Activated T-cell treated with anti-CD3 and anti-CD28 coated beads, Interleukin-2, amount 50 U/mL, for 72 hours (primary cell): ENCODE results near the gene OR4C45. TPM values are rescaled to one million over a fixed set of nuclear protein-coding genes. Genes with fewer than 3 reads are reported as not detected.
"Not testable (repeated sequence)": the region's sequence is repeated elsewhere in the genome, so short reads cannot be mapped to it uniquely, and the experiment has no call there.

Experiments
- ATAC-seq, 2 donors: fragments of 150-1000 bp; cut with Tn5 transposase; replicated peaks in 1 of 2; 2 replicates each; pipeline ENCODE4 v1.10.0; 2021; ENCODE audit warnings: moderate library complexity in 2 of 2, mild to moderate bottlenecking in 1 of 2
- DNase-seq, 2 donors: peaks; one replicate each; pipeline ENCODE4 v3.0.0; 2021 to 2022; ENCODE audit warnings: mixed read lengths in 1 of 2
- H3K27ac Mint-ChIP-seq: one replicate; pipeline ENCODE4 v1.8.0; 2022; ENCODE audit warnings: mild to moderate bottlenecking, moderate library complexity, mixed read lengths
- H3K27me3 Mint-ChIP-seq: one replicate; pipeline ENCODE4 v1.8.0; 2022; ENCODE audit warnings: low read depth, mixed read lengths
- H3K36me3 Mint-ChIP-seq, 2 donors: one replicate each; pipeline ENCODE4 v1.8.0; 2022; ENCODE audit warnings: mixed read lengths in 2 of 2, mild to moderate bottlenecking in 1 of 2; ENCODE audit not compliant: insufficient read depth in 2 of 2
- H3K4me1 Mint-ChIP-seq: one replicate; pipeline ENCODE4 v1.8.0; 2022; ENCODE audit warnings: low read depth, mixed read lengths
- H3K4me3 Mint-ChIP-seq, 2 donors: one replicate each; pipeline ENCODE4 v1.8.0; 2022; ENCODE audit warnings: mild to moderate bottlenecking in 2 of 2, mixed read lengths in 2 of 2, moderate library complexity in 2 of 2
- H3K9me3 Mint-ChIP-seq, 2 donors: one replicate each; pipeline ENCODE4 v1.8.0; 2022; ENCODE audit warnings: mixed read lengths in 2 of 2
- total RNA-seq, 2 donors: library from RNA; stranded (reverse); gene quantifications; one replicate each; pipeline ENCODE4 v1.2.3, GENCODE V29; 2022

The OR4C45 gene
- total RNA-seq = not detected

GRCh38 chr11:50032574-50032973, at the start of gene OR4C45:
Gene OR4C45 (plus strand): TSS chr11:50032874.
- H3K27ac Mint-ChIP-seq = no peak within 1 kb of the TSS
- H3K4me1 Mint-ChIP-seq = no peaks in the 10 kb centered on the region
- H3K9me3 Mint-ChIP-seq = peaks cover 5 to 6% of the 10 kb centered on the region in 2 donors
- ATAC-seq = no peak
- H3K4me3 Mint-ChIP-seq = no peak within 1 kb of the TSS
- no peak for DNase-seq
- peaks cover 0 to 3% of the 10 kb centered on the region in 2 donors for H3K36me3 Mint-ChIP-seq
- H3K27me3 Mint-ChIP-seq = no peaks in the 10 kb centered on the region

- peaks cover 0 to 2% of the 10 kb centered on the region in 2 donors for H3K9me3 Mint-ChIP-seq
- ATAC-seq (no peak), DNase-seq (peak; percentile 43 to 52)
- no peaks in the 10 kb centered on the region for H3K36me3 Mint-ChIP-seq
- no peak overlapping the region for H3K27ac Mint-ChIP-seq
- no peaks in the 10 kb centered on the region for H3K27me3 Mint-ChIP-seq
- H3K4me3 Mint-ChIP-seq = no peak overlapping the region
- H3K4me1 Mint-ChIP-seq = no peaks in the 10 kb centered on the region
Measured at GRCh38 chr11:49995565-49995964, 37.1 kb upstream of the OR4C45 start.

GRCh38 chr11:50030193-50030592, 2.5 kb upstream of the OR4C45 start:
- H3K27ac Mint-ChIP-seq = no peak overlapping the region
- no peak overlapping the region for H3K4me3 Mint-ChIP-seq
- DNase-seq = no peak
- H3K9me3 Mint-ChIP-seq = peaks cover 10% of the 10 kb centered on the region in 2 donors
- no peaks in the 10 kb centered on the region for H3K4me1 Mint-ChIP-seq
- no peak for ATAC-seq
- no peaks in the 10 kb centered on the region for H3K27me3 Mint-ChIP-seq
- peaks cover 0 to 3% of the 10 kb centered on the region in 2 donors for H3K36me3 Mint-ChIP-seq

- H3K4me3 Mint-ChIP-seq, DNase-seq, H3K9me3 Mint-ChIP-seq, H3K27ac Mint-ChIP-seq, H3K36me3 Mint-ChIP-seq, ATAC-seq, H3K27me3 Mint-ChIP-seq, H3K4me1 Mint-ChIP-seq: not testable (repeated sequence)
Measured at GRCh38 chr11:50036239-50036638, 3.6 kb downstream of the OR4C45 start.

- DNase-seq = no peak
- Mint-ChIP-seq H3K9me3 (peaks cover 6% of the 10 kb centered on the region in 2 donors), H3K4me1 (no peaks in the 10 kb centered on the region)
Measured at GRCh38 chr11:50037251-50037650, 4.6 kb downstream of the OR4C45 start.

GRCh38 chr11:50044647-50045046, 12.0 kb downstream of the OR4C45 start:
- Mint-ChIP-seq H3K4me1 (no peaks in the 10 kb centered on the region), H3K36me3 (peaks cover 0 to 1% of the 10 kb centered on the region in 2 donors), H3K27me3 (no peaks in the 10 kb centered on the region), H3K4me3 (no peak overlapping the region), H3K27ac (no peak overlapping the region), H3K9me3 (peaks cover 6% of the 10 kb centered on the region in 2 donors)
- DNase-seq (no peak), ATAC-seq (no peak)

More at GRCh38 chr11:50037251-50037650, 4.6 kb downstream of the OR4C45 start:
- H3K27ac Mint-ChIP-seq = no peak overlapping the region
- H3K36me3 Mint-ChIP-seq = peaks cover 1 to 4% of the 10 kb centered on the region in 2 donors
- no peak overlapping the region for H3K4me3 Mint-ChIP-seq
- no peak for ATAC-seq
- H3K27me3 Mint-ChIP-seq = no peaks in the 10 kb centered on the region

- H3K36me3 Mint-ChIP-seq, H3K4me1 Mint-ChIP-seq, H3K27ac Mint-ChIP-seq, H3K27me3 Mint-ChIP-seq, H3K4me3 Mint-ChIP-seq, H3K9me3 Mint-ChIP-seq, DNase-seq, ATAC-seq: not testable (repeated sequence)
Measured at GRCh38 chr11:50063056-50063455, 30.4 kb downstream of the OR4C45 start.

- Mint-ChIP-seq H3K27ac (no peak overlapping the region), H3K9me3 (peaks cover 11 to 14% of the 10 kb centered on the region in 2 donors), H3K27me3 (no peaks in the 10 kb centered on the region), H3K4me3 (no peak overlapping the region), H3K4me1 (no peaks in the 10 kb centered on the region), H3K36me3 (peaks cover 3 to 26% of the 10 kb centered on the region in 2 donors)
- DNase-seq (no peak), ATAC-seq (no peak)
Measured at GRCh38 chr11:50070389-50070788, 37.7 kb downstream of the OR4C45 start.

- Mint-ChIP-seq H3K4me1 (no peaks in the 10 kb centered on the region), H3K4me3 (no peak overlapping the region), H3K36me3 (peaks cover 3 to 30% of the 10 kb centered on the region in 2 donors), H3K27me3 (no peaks in the 10 kb centered on the region), H3K9me3 (peaks cover 9 to 18% of the 10 kb centered on the region in 2 donors), H3K27ac (no peak overlapping the region)
- ATAC-seq (no peak), DNase-seq (no peak)
Measured at GRCh38 chr11:50071584-50072225, 39.0 kb downstream of the OR4C45 start.

- no peak overlapping the region for H3K27ac Mint-ChIP-seq
- ATAC-seq = no peak
- peaks cover 13 to 21% of the 10 kb centered on the region in 2 donors for H3K9me3 Mint-ChIP-seq
- H3K4me3 Mint-ChIP-seq = no peak overlapping the region
- DNase-seq = no peak
- H3K4me1 Mint-ChIP-seq = no peaks in the 10 kb centered on the region
- H3K27me3 Mint-ChIP-seq = no peaks in the 10 kb centered on the region
- peaks cover 3 to 30% of the 10 kb centered on the region in 2 donors for H3K36me3 Mint-ChIP-seq
Measured at GRCh38 chr11:50072226-50073112, 39.8 kb downstream of the OR4C45 start.

GRCh38 chr11:50073113-50074105, 40.7 kb downstream of the OR4C45 start:
- no peaks in the 10 kb centered on the region for H3K27me3 Mint-ChIP-seq
- no peak for ATAC-seq
- H3K4me3 Mint-ChIP-seq = no peak overlapping the region
- H3K9me3 Mint-ChIP-seq = peaks cover 14 to 22% of the 10 kb centered on the region in 2 donors
- no peaks in the 10 kb centered on the region for H3K4me1 Mint-ChIP-seq
- H3K36me3 Mint-ChIP-seq = peaks cover 3 to 30% of the 10 kb centered on the region in 2 donors
- no peak overlapping the region for H3K27ac Mint-ChIP-seq
- DNase-seq = no peak

- no peak overlapping the region for H3K4me3 Mint-ChIP-seq
- H3K36me3 Mint-ChIP-seq = peaks cover 3 to 30% of the 10 kb centered on the region in 2 donors
- ATAC-seq (no peak), DNase-seq (no peak)
- peaks cover 14 to 22% of the 10 kb centered on the region in 2 donors for H3K9me3 Mint-ChIP-seq
- no peak overlapping the region for H3K27ac Mint-ChIP-seq
- no peaks in the 10 kb centered on the region for H3K4me1 Mint-ChIP-seq
- no peaks in the 10 kb centered on the region for H3K27me3 Mint-ChIP-seq
Measured at GRCh38 chr11:50074161-50074560, 41.5 kb downstream of the OR4C45 start.
